ENCODE results near the gene PIM2.

GRCh38 chrX:48965959-48966358, 47.1 kb upstream of the PIM2 start:
- TF ChIP-seq, protein P1, sequence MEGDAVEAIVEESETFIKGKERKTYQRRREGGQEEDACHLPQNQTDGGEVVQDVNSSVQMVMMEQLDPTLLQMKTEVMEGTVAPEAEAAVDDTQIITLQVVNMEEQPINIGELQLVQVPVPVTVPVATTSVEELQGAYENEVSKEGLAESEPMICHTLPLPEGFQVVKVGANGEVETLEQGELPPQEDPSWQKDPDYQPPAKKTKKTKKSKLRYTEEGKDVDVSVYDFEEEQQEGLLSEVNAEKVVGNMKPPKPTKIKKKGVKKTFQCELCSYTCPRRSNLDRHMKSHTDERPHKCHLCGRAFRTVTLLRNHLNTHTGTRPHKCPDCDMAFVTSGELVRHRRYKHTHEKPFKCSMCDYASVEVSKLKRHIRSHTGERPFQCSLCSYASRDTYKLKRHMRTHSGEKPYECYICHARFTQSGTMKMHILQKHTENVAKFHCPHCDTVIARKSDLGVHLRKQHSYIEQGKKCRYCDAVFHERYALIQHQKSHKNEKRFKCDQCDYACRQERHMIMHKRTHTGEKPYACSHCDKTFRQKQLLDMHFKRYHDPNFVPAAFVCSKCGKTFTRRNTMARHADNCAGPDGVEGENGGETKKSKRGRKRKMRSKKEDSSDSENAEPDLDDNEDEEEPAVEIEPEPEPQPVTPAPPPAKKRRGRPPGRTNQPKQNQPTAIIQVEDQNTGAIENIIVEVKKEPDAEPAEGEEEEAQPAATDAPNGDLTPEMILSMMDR (IDR thresholded peaks at IDR 0.05): no peak
- TF ChIP-seq POLR2A (IDR thresholded peaks at IDR 0.05): no peak
